OCI-LY7 (cell line): ENCODE results near the gene TOP1. TPM values are rescaled to one million over a fixed set of nuclear protein-coding genes. Genes with fewer than 3 reads are reported as not detected.

Experiments
- BruUV-seq: library from RNA; stranded (reverse); fragments of 400-500 nt; replicated peaks from 2 replicates; lab custom pipeline; 2021; lab: Mats Ljungman, UMichigan
- CTCF ChIA-PET: fragments of 300-600 bp; sonication (Branson Sonifier 250); formaldehyde crosslinking; loops from one replicate; lab custom pipeline; 2022; ENCODE audit warnings: antibody characterized with exemption; ENCODE audit not compliant: unreplicated experiment; lab: Charles Lee
- POLR2A ChIA-PET: fragments of 300-600 bp; sonication (Branson Sonifier 250); formaldehyde crosslinking; loops from one replicate; lab custom pipeline; 2022; ENCODE audit warnings: antibody characterized with exemption; lab: Charles Lee
- DNase-seq: peaks from one replicate; pipeline ENCODE4 v3.0.0-alpha.2; 2015; ENCODE audit warnings: low spot score
- H2AFZ ChIP-seq: fragments of 200-600 bp; sonication (generic), shearing (Covaris generic); 2 replicates; pipeline ENCODE4 v1.6.1; 2014; ENCODE audit warnings: mild to moderate bottlenecking, antibody characterized with exemption, low read length, moderate library complexity
- H3K27ac ChIP-seq: fragments of 200-600 bp; sonication (generic); 2 replicates; pipeline ENCODE4 v1.5.1; 2014; ENCODE audit warnings: mixed run types, low read depth, mild to moderate bottlenecking, moderate library complexity, low read length, inconsistent platforms; ENCODE audit not compliant: poor library complexity, severe bottlenecking
- H3K36me3 ChIP-seq: fragments of 200-600 bp; sonication (generic); 2 replicates; pipeline ENCODE4 v1.6.1; 2014; ENCODE audit warnings: mild to moderate bottlenecking, antibody characterized with exemption, low read length, moderate library complexity, mixed read lengths; ENCODE audit not compliant: insufficient read depth
- H3K4me1 ChIP-seq: fragments of 200-600 bp; sonication (generic); 2 replicates; pipeline ENCODE4 v1.5.1; 2014; ENCODE audit warnings: mild to moderate bottlenecking, low read length; ENCODE audit not compliant: insufficient read depth, poor library complexity, severe bottlenecking
- H3K4me2 ChIP-seq: fragments of 200-600 bp; sonication (generic); 2 replicates; pipeline ENCODE4 v1.6.1; 2014; ENCODE audit warnings: mild to moderate bottlenecking, low read length
- H3K4me3 ChIP-seq: fragments of 200-600 bp; sonication (generic); 2 replicates; pipeline ENCODE4 v1.5.1; 2014; ENCODE audit warnings: mild to moderate bottlenecking, low read depth, low read length; ENCODE audit not compliant: poor library complexity, severe bottlenecking
- H3K79me2 ChIP-seq: fragments of 200-600 bp; sonication (generic); 2 replicates; pipeline ENCODE4 v1.6.1; 2016; ENCODE audit warnings: low read depth, mild to moderate bottlenecking, low read length, moderate library complexity, mixed read lengths; ENCODE audit not compliant: insufficient read depth
- H3K9me2 ChIP-seq: fragments of 200-600 bp; sonication (generic); 2 replicates; pipeline ENCODE4 v1.6.1; 2016; ENCODE audit warnings: mild to moderate bottlenecking, low read length, mixed read lengths; ENCODE audit not compliant: insufficient read depth
- H3K9me3 ChIP-seq: fragments of 200-600 bp; sonication (generic); 2 replicates; pipeline ENCODE4 v1.6.1; 2014; ENCODE audit warnings: mild to moderate bottlenecking, mixed run types, low read length, mixed read lengths
- H4K20me1 ChIP-seq: fragments of 200-600 bp; sonication (generic); 2 replicates; pipeline ENCODE4 v1.6.1; 2014; ENCODE audit warnings: mild to moderate bottlenecking, antibody characterized with exemption, low read length, moderate library complexity, mixed read lengths; ENCODE audit not compliant: insufficient read depth
- CTCF ChIP-seq: fragments of 200-600 bp; sonication (generic); conservative IDR thresholded peaks from 2 replicates; pipeline ENCODE4 v1.5.1; 2014; ENCODE audit warnings: mild to moderate bottlenecking, antibody characterized with exemption, low read length, moderate library complexity, mixed read lengths
- EZH2phosphoT487 ChIP-seq: fragments of 200-600 bp; sonication (generic); IDR thresholded peaks from 2 replicates; pipeline ENCODE4 v1.6.1; 2018; ENCODE audit warnings: low read depth, borderline replicate concordance, mild to moderate bottlenecking, mixed run types, antibody characterized with exemption, low read length, moderate library complexity, mixed read lengths
- intact Hi-C: fragments of 100-400 bp; cut with micrococcal nuclease; formaldehyde crosslinking; loops from one replicate; pipeline ENCODE4 v1.10.0; 2022; ENCODE audit not compliant: unreplicated experiment
- total RNA-seq, 2 experiments: library from RNA; depleted of rRNA in 1 of 2; stranded (reverse); fragments of >200 nt in 1 of 2; shearing (Covaris generic) in 1 of 2; gene quantifications; 2 replicates each; pipeline ENCODE4 v1.2.3, GENCODE V29; 2014 to 2022

Gene TOP1
- total RNA-seq, 2 experiments from 2014 or later = 44.6 to 200 TPM

- POLR2A ChIA-PET = interaction anchor here (0.9 to 3.8 kb wide), 3 partner anchors 9 to 112 kb away, joined by 3 to 10 read pairs (median 4); no protein-coding TSS in a partner anchor
- TF ChIP-seq CTCF (no peak), EZH2phosphoT487 (no peak)
- Histone ChIP-seq H4K20me1 (no peaks in the 10 kb centered on the region), H3K27ac (peak overlapping the region; percentile 18), H3K9me2 (no peaks in the 10 kb centered on the region), H3K4me2 (no peak overlapping the region), H2AFZ (no peak overlapping the region), H3K4me3 (no peak overlapping the region), H3K9me3 (no peaks in the 10 kb centered on the region), H3K4me1 (no peaks in the 10 kb centered on the region), H3K36me3 (peaks cover 97% of the 10 kb centered on the region), H3K79me2 (no peaks in the 10 kb centered on the region; the same call in 1 of the 2 replicates)
- DNase-seq = no peak
- BruUV-seq = no TSS peak
- CTCF ChIA-PET = interaction anchor here (1.3 to 2.8 kb wide), 2 partner anchors 103 to 128 kb away, joined by 3 to 18 read pairs; no protein-coding TSS in a partner anchor
- intact Hi-C loops = loop anchor here (1.0 to 2.0 kb wide), 3 partner anchors 64 to 126 kb away; no protein-coding TSS in a partner anchor
Observed at GRCh38 chr20:41094353-41095055, 65.9 kb downstream of the TOP1 start.

- Histone ChIP-seq H4K20me1 (no peaks in the 10 kb centered on the region), H3K4me3 (no peak overlapping the region), H3K4me1 (no peaks in the 10 kb centered on the region), H3K36me3 (peaks cover 97% of the 10 kb centered on the region), H3K27ac (no peak overlapping the region), H3K79me2 (no peaks in the 10 kb centered on the region; the same call in 1 of the 2 replicates), H3K4me2 (no peak overlapping the region), H3K9me2 (no peaks in the 10 kb centered on the region), H2AFZ (no peak overlapping the region), H3K9me3 (no peaks in the 10 kb centered on the region)
- DNase-seq = peak; percentile 69
- TF ChIP-seq EZH2phosphoT487 (no peak), CTCF (peak; percentile 100)
- ChIA-PET CTCF (interaction anchor here (1.3 to 2.8 kb wide), 3 partner anchors 104 to 129 kb away, joined by 3 to 18 read pairs (median 4); no protein-coding TSS in a partner anchor), POLR2A (interaction anchor here (0.7 to 3.8 kb wide), 5 partner anchors 9 to 127 kb away, joined by 3 to 10 read pairs (median 4); no protein-coding TSS in a partner anchor)
- intact Hi-C loops = loop anchor here (1.0 to 2.0 kb wide), 3 partner anchors 65 to 127 kb away; no protein-coding TSS in a partner anchor
- BruUV-seq = no TSS peak
Observed at GRCh38 chr20:41095110-41095969, 66.7 kb downstream of the TOP1 start.
